ENCODE results near the gene MRGPRE. TPM values are rescaled to one million over a fixed set of nuclear protein-coding genes. Genes with fewer than 3 reads are reported as not detected.

The MRGPRE gene
- total RNA-seq, 4 donors from 2014 or later = 0.50 TPM; not detected in 3

- TF ChIP-seq CTCF (IDR thresholded peaks at IDR 0.05) (no peak), POLR2A (IDR thresholded peaks at IDR 0.05) (no peak)
- no peaks in the 10 kb centered on the region for H3K9me3 ChIP-seq
- no peak overlapping the region for H3K27ac ChIP-seq
- no peaks in the 10 kb centered on the region for H3K4me1 ChIP-seq
- H3K4me3 ChIP-seq = no peak overlapping the region
- intact Hi-C loops (cut with DNase I) = no loop called here
- peaks cover 0 to 66% (median 0%) of the 10 kb centered on the region in 4 donors for H3K27me3 ChIP-seq
- 44 to 51% methylated on average over 6 of the region's 6 CpGs for WGBS, 2 donors
- DNase-seq = no peak
- H3K36me3 ChIP-seq = no peaks in the 10 kb centered on the region
These were observed 717 bp downstream of the MRGPRE start for GRCh38 chr11:3231550-3231850.

- no peaks in the 10 kb centered on the region for H3K36me3 ChIP-seq
- H3K9me3 ChIP-seq = no peaks in the 10 kb centered on the region
- H3K4me1 ChIP-seq = no peaks in the 10 kb centered on the region
- H3K4me3 ChIP-seq = no peak overlapping the region
- intact Hi-C loops (cut with DNase I) = no loop called here
- H3K27me3 ChIP-seq = peaks cover 0 to 66% (median 0%) of the 10 kb centered on the region in 4 donors
- no peak overlapping the region for H3K27ac ChIP-seq
- TF ChIP-seq POLR2A (IDR thresholded peaks at IDR 0.05) = no peak
- TF ChIP-seq CTCF (IDR thresholded peaks at IDR 0.05) = no peak
- no peak for DNase-seq
- WGBS, 2 donors = 50 to 65% methylated on average over 5 to 8 of the region's 12 CpGs
These were observed 1.3 kb downstream of the MRGPRE start for GRCh38 chr11:3230636-3231549.

- Histone ChIP-seq H3K27me3 (peaks cover 0 to 76% (median 0%) of the 10 kb centered on the region in 4 donors), H3K9me3 (no peaks in the 10 kb centered on the region), H3K4me3 (no peak overlapping the region), H3K4me1 (no peaks in the 10 kb centered on the region), H3K36me3 (no peaks in the 10 kb centered on the region), H3K27ac (no peak overlapping the region)
- TF ChIP-seq POLR2A (IDR thresholded peaks at IDR 0.05) (no peak), CTCF (IDR thresholded peaks at IDR 0.05) (no peak)
- WGBS, 2 donors = 74% methylated on average over 7 of the region's 21 CpGs; no CpG with 5 or more reads in 1 of the 2 donors
- no peak for DNase-seq
- intact Hi-C loops (cut with DNase I) = no loop called here
These were observed 2.3 kb downstream of the MRGPRE start for GRCh38 chr11:3229673-3230630.

- H3K4me1 ChIP-seq = no peaks in the 10 kb centered on the region
- peaks cover 0 to 80% (median 0%) of the 10 kb centered on the region in 4 donors for H3K27me3 ChIP-seq
- no peaks in the 10 kb centered on the region for H3K36me3 ChIP-seq
- no peak overlapping the region for H3K4me3 ChIP-seq
- TF ChIP-seq CTCF (IDR thresholded peaks at IDR 0.05) (no peak), POLR2A (IDR thresholded peaks at IDR 0.05) (no peak)
- no peak overlapping the region for H3K27ac ChIP-seq
- WGBS, 2 donors = 61 to 83% methylated on average over 6 to 17 of the region's 23 CpGs
- no peaks in the 10 kb centered on the region for H3K9me3 ChIP-seq
- DNase-seq = no peak
- intact Hi-C loops (cut with DNase I) = no loop called here
These were observed 3.8 kb downstream of the MRGPRE start for GRCh38 chr11:3228445-3228829.

All from esophagus squamous epithelium (tissue), 5 donors.